Activated CD4-positive, CD25-positive, alpha-beta regulatory T cell (primary cell): ENCODE data around the gene PHF1.
A peak's percentile ranks its signal among the peaks of the same experiment; 100 is the strongest.

ENCODE experiments used
- DNase-seq, 4 experiments: peaks; one replicate each; lab custom pipeline; 2025; lab: John Stamatoyannopoulos, UW

PHF1 gene

DNA sequence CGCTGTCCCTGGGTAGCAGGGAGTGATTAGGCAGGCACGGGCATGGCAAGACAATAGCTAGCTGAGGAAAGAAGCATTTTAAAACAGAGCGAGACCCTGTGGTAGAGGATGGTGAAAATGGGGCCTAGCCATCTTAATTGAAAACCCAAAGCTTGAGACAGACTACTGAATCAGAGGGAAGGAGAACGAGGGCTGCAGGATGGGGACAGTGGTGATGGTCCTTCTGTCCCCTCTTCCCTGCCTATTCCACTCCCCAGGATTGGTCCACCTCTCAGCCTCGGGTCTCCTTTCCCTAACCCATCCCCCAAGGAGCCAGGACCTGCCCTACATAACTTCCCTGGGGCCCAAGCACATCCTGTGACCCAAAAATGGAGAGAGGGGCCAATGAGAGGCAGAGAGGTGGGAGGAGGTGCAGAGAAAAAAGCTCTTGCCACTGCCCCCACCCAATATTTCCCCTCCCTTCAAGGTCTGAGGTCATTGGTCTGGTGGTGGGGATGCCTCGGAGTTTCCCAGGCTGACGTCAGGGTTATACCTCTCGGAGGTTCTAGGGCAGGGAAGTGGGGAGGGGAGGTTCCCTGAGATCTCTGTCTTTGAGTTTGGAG lies 8.0 kb downstream of the PHF1 start:
- no peak for DNase-seq

GRCh38 chr6:33419580-33420490 lies 9.0 kb downstream of the PHF1 start, which contains the start of gene SYNGAP1:
Gene SYNGAP1, plus strand, starts transcription at chr6:33420065. Its CDS starts 200 bp downstream, at chr6:33420265.
- DNase-seq, result peak in 1 of 4 experiments; percentile 10

GRCh38 chr6:33420491-33421343 lies 9.9 kb downstream of the PHF1 start:
- no peak for DNase-seq

GRCh38 chr6:33421344-33421643 lies 10.5 kb downstream of the PHF1 start:
- DNase-seq, result no peak

GRCh38 chr6:33423777-33424176 lies 13.0 kb downstream of the PHF1 start:
- no peak for DNase-seq

GRCh38 chr6:33424855-33425667 lies 14.2 kb downstream of the PHF1 start:
- no peak for DNase-seq

DNA sequence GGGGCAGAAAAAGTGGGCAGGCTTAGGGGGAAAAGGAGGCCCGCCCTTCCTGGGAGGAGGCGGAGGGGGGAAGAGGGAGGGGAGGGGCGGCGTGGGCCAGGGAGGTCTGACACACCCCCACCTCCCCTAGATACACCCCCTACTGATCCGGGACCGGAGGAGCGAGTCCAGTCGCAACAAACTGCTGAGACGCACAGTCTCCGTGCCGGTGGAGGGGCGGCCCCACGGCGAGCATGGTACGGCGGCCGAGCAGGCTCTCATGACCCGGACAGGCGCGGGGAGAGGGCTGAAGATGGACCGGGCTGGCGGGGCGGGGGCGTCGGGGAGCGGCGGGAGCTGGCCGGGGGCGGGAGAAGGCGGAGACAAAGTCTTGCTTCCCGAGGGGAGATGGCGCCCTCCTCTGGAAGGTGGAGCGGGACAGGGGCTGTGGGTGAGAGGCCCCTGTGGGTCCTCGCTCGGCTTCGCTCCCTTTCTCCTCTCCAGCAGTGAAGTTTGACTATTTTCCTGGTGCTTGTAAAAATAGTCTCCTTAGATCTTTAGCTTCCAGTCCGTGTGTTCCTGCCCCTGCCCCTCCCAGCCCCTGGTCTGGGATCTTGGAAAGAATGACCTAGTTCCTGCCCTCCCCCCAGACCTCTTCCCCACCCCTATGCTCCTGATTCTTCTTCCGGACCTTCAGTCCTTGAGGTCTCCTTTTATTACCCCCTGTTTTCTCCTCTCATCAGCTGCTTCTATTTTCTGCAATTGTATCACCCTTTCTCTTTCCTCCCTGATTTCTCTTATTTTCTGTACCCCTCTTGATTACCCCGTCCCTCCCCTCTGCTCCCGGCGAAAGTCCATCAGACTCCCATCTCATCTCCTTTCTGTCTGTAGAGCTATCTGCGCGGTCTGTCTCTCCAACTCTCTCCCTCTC lies 15.1 kb downstream of the PHF1 start:
- peak; percentile 50 to 73 (median 70) for DNase-seq

GRCh38 chr6:33426590-33427511 lies 16.0 kb downstream of the PHF1 start:
- DNase-seq, result no peak

DNA sequence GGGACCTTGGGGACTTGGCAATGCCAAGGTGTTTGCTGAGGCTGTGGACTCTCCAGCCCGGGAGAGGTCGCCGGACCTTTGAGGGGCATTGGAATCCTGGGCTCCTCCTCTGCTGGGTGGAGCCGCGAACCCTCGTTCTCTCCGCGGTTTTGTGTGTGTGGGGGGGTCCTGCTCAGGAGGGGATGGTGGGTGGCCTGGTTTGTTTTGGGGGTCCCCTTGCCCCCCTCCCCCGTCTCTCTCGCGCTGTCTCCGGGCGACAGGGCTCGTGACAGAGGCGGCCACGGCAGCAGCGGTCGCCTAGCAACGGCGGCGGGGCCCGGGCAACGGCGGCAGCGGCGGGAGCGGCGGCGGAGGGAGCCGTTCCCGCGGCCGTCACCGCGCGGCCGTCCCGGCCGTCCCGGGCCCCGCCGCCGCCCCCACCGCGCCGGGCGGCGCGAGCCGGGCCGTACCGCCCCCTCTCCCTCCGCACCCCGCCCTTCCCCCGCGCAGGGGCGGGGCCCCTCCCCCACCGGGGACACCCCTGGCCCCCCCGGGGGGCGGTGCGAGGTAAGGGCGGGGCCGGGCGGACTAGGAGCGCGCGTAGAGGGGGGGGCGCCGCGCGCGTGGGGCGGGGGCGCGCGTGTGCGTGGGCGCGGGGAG lies 16.9 kb downstream of the PHF1 start:
- peak in 3 of 4 experiments; percentile 25 to 44 (median 41) for DNase-seq

GRCh38 chr6:33428224-33428965 lies 17.6 kb downstream of the PHF1 start:
- DNase-seq, result peak in 1 of 4 experiments; percentile 37

DNA sequence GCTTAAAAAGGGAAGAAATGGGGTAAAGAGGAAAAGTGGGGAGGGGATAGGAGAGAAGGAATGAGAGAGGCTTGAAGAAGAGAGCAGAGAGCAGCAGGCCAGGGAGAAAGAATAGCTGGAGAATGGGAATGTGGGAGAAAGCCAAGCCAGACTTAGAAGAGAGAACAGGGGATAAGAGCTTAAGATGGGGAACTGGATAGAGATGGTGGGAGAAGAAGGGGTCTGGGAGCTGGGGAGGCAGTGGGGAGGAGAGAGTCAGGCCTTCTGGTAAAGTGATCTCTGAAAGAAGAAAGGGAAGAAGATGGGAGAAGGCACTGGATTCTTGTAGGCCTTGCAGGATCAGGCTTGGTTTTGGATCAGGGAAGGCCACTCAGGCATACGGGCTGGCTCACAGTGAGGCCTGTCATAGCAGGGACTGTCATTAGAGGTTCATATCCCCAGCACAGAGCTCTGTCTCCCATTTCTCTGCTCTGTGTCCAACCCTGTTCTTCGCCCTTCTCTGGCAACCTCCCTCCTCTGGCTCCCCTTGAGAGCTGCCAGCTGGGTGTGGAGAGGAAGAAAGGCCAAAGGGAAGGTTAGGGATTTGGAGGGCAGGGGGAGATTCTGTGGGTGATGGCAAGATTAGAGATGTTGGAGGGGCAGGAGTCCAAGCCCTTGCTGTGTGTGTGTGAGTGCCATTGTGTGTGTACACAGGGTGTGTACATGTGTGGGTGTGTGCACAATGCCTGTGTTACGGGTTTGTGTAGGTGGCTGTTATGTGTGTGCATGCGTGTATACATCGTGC lies 18.3 kb downstream of the PHF1 start:
- DNase-seq, result no peak

DNA sequence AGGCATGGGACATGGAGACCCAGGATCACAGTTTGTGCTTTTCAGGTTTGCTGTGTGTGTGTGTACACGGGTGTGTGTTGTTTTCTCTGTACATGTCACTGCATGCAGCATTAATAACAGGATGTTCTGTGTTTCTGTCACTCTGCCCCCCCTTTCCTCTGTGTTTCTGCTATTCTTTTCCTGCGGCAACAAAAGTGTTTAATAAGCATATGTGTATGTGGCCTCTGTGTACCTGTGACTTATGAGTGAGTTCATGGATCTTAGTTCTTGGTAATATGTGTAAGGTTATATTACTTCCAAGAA lies 18.9 kb downstream of the PHF1 start:
- DNase-seq, result no peak

DNA sequence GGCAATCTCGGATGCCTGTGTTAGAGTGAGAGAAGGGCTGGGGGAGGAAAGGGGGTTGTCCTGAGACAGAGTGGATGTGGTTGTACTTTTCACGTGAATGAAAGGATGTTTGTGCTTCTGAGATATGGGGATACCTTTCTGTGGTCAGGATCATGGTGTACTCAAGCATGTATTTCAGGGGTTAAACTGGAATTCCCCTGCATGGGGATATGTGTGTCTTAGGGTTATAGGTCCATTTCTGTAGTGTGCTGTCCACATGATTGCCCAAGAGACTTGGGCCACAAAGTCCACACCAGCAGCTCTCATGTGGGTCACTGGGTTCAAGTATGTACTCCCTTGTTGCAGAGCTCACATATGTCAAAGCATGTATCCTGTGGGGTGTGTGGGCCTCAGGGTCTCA lies 19.5 kb downstream of the PHF1 start:
- DNase-seq, result no peak

DNA sequence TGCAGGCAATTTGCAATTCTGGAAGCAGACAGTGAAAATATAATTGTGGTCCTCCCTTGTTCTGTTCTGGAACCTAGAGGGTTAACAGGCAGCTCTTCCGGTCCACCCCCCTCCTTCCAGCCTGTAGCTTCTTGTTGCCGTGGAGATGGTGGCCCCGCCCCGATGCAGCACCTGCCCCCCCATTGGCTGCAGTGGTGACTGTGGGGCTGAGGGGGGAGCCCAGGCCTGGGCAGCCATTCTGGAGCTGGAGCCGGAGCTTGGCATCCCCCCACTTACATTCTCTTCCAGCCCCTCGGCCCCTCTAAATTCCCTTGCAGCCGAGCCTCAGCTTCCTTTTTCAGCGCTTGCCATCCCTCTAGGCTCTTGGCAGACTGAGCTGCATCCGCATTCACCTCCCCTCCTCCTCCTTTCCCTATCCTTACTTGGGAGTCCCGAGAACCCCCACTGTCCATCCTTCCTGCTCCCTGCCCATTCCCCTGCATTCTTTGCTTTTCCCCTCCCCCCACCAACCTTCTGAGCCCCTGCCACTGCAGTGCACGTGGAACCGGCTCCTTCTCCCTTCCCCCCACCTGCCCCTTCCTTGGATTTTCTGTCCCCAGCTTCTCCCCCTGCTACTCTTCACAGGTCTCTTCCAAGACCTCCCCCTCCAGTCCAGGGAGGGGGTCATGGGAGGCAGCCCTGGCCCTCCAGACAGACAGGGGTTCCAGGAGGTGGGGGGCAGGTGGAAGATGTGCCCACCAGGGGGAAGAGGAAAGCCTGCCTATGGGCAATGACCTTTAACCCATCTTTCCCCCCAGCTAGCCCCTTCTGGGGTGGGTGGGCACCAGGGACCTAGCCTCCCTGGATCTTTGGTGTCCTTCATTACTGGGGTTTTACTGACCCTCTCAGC lies 20.4 kb downstream of the PHF1 start:
- peak; percentile 45 to 81 (median 66) for DNase-seq

DNA sequence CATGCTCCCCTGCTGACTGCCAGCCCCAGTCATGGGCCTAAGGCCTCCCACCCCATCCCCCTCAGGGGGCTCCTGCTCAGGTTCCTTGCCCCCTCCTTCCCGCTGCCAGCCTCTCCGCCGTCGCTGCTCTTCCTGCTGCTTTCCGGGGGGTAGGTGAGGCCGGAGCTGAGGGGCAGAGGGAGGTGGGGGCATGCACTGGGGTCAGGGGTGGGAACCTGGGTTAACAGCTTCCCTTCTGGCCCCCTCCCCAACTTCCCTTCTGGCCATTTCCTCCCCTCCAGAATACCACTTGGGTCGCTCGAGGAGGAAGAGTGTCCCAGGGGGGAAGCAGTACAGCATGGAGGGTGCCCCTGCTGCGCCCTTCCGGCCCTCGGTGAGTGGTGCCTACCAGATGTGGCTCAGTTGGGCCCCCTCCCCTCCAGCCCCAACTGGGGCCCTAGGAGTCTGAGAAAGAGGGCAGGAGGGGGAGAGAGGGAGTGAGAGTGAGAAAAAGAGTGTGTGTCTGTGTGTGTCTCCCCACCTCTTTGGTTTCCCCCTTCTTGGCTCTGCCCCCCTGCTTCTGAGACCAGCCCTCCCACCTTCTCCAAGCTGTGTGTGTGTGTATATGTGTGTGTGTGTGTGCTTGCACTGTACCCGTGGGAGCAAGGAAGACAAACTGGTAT lies 21.2 kb downstream of the PHF1 start:
- no peak for DNase-seq

GRCh38 chr6:33432546-33432945 lies 21.7 kb downstream of the PHF1 start:
- no peak for DNase-seq
